ENCODE data around the gene SSTR1.

Gene SSTR1

DNA sequence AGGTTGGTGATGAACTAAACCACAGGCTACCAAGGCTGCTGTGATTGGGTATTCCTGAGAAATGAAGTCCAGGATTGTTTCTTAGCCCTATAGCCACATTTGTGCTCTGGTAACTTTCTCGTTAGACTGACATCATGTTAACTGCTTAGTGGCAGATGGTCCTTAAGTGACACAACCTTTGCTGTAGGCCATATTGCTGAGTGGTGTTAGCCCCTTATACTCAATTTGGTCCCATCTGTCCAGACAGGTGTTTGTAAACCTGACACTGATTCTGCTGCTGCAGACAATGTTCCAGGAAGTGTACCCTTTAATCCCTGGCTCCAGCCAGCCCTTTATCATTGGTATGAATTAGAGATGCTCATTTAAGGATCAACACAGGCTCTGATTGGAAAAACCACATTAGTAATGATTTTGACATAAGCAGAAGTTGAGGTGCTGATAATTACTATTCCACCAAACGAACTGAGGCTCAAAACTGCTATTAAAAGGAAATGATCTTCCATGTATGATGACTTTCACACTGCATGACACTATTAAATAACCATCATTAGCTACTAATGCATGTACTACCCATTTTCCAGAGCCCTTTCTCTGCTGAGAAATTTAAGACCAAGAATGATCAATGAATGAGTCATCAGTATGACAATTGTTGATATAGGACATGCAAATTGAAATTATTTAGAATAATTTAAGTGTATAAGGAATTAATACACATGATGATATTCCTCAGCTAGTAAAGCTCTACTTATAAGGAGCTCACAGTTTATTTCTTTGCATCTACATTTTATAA, 3.6 kb upstream of the SSTR1 start:
- DNase-seq, result no peak

DNA sequence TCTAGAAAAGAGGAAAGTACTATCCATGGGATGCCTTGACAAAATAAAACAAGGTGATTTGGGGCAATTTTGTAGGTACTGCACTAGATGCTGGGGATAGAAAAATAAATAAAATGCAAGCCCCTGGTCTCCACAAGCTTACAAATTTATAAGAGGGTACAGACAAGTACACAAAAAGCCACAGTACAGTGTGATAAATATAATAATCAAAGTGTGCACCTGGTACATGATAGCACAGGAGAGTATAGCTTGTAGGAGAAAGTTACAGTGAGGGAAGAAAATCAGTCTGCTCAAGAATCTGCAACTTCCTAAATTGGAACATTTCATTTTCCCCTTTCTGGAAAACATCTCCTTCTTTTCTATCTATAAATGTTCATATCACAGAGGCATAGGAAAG, 3.0 kb upstream of the SSTR1 start:
- no peak for DNase-seq

DNA sequence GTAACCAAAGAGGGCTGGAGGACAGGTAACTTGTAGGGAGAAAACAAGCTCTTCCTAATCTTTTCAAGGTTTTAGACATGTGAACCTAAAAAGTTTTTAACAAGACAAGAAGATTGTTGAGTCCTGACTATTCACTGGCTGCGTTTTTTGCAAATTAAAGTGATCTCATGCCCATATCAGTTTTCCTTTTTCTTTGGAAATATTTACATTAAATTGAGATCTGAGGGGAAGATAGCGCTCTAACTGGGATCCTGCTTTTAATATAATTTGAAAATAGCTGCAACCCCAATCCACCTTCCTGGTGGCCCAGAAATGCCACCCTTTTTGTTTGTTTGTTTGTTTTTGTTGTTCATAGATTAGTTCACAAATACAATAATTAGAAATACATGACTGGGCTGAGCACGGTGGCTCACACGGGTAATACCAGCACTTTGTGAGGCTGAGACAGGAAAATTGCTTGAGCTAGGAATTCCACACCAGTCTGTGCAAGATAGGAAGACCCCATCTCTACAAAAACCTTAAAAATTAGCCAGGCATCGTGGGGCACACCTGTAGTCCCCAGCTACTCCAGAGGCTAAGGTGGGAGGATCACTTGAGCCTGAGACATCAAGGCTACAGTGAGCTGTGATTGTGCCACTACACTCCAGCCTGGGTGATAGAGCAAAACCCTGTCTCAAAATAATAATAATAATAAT, 2.4 kb upstream of the SSTR1 start:
- DNase-seq, result no peak

DNA sequence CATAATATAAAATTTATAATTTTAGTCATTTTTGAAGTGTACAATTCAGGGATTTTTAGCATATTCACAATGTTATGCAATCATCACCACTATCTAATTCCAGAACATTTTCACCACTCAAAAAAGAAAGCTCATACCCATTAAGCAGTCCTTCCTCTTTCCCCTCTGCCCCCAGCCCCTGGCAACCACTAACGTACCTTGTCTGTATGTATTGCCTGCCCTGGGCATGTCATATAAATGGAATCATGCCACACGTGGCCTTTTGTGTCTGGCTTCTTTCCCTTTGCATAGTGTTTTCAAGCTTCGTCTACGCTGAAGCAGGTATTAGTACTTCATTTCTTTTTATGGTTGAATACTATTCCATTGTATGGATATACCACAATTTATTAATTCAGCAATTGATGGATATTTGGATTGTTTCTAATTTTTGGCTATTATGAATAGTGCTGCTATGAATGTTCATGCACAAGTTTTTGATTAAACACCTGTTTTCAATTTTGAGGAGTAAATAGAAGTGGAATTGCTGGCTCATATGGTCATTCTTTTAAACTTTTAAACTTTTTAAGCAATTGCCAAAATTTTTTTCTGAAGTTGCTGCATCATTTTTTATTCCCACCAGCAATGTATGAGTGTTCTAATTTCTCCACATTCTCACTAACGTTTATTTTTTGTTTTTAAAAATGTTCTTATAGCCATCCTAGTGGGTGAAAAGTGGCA, 1.6 kb upstream of the SSTR1 start:
- DNase-seq, result no peak

DNA sequence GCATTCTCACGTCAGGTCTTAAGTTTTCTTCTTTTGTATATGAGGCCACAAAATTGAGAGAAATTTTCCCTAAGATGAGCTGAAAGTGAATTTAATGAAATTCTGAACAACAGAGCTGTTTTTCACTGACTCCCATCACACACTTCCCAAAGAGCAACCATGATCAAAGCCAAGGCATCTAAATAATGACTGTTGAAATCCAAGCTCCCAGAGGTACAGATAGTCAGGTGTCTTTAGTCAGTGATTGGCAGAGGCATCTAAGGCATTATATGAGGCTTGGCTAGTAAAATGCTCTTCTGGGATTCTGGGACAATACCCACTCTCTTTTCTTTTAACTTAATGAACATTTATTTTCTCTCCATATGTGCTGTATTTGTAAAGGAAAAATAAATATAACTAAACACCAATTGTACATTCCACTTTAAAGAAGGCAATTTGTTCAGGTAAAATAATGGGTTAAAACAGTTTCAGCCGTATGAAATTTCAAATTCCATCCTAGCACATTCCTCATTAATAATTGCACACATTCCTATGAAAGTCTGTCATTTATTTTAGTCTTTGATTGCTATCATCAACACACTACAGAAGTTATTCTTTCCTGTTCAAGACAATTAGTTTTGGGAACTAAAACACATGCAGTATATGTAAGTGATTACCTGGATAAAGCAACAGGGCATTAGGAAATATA, 871 bp upstream of the SSTR1 start:
- DNase-seq, result no peak

DNA sequence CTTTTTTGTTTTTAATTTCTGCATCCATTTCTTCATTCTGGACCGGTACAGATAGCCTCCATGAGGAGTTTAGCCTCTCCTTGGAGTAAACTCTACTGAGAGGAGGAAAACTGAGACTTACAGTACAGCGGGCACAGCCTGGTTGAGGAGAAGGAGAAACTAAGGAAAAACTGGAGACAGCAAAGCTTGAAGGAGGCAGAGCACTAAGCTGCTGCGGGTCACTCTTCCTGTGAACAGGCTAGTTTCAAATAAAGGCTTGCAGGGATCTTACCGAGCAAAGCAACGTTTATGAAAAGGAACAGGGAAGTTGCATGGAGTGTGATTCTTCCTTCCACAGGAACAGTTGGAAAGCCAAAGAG, 348 bp upstream of the SSTR1 start:
- DNase-seq, result no peak

DNA sequence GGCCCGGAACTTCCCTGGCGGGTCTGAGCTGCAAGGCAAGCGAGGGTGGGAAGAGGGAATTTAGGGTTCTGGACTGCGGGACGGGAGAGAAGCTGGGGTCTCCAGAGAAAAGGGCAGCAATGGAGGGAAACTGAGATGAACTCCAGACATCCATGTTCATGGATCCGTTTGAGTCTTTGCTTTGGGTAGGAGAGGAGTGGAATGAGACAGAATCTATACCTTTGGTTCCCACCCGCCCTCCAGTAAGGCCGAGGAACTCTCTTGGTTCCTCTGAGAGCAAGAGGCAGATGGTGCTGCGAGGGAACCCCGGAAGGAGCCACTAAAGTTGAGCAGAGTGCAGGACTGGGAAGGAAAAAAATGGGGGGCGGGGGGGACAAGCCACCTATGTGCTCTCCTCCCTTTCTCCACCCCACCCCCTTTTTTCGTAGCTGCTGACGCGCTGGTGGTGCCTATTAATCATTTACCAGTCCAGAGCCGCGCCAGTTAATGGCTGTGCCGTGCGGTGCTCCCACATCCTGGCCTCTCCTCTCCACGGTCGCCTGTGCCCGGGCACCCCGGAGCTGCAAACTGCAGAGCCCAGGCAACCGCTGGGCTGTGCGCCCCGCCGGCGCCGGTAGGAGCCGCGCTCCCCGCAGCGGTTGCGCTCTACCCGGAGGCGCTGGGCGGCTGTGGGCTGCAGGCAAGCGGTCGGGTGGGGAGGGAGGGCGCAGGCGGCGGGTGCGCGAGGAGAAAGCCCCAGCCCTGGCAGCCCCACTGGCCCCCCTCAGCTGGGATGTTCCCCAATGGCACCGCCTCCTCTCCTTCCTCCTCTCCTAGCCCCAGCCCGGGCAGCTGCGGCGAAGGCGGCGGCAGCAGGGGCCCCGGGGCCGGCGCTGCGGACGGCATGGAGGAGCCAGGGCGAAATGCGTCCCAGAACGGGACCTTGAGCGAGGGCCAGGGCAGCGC, 1.2 kb downstream of the SSTR1 start:
- no peak for DNase-seq

DNA sequence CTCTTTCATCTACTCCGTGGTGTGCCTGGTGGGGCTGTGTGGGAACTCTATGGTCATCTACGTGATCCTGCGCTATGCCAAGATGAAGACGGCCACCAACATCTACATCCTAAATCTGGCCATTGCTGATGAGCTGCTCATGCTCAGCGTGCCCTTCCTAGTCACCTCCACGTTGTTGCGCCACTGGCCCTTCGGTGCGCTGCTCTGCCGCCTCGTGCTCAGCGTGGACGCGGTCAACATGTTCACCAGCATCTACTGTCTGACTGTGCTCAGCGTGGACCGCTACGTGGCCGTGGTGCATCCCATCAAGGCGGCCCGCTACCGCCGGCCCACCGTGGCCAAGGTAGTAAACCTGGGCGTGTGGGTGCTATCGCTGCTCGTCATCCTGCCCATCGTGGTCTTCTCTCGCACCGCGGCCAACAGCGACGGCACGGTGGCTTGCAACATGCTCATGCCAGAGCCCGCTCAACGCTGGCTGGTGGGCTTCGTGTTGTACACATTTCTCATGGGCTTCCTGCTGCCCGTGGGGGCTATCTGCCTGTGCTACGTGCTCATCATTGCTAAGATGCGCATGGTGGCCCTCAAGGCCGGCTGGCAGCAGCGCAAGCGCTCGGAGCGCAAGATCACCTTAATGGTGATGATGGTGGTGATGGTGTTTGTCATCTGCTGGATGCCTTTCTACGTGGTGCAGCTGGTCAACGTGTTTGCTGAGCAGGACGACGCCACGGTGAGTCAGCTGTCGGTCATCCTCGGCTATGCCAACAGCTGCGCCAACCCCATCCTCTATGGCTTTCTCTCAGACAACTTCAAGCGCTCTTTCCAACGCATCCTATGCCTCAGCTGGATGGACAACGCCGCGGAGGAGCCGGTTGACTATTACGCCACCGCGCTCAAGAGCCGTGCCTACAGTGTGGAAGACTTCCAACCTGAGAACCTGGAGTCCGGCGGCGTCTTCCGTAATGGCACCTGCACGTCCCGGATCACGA, 2.2 kb downstream of the SSTR1 start:
- DNase-seq, result no peak

DNA sequence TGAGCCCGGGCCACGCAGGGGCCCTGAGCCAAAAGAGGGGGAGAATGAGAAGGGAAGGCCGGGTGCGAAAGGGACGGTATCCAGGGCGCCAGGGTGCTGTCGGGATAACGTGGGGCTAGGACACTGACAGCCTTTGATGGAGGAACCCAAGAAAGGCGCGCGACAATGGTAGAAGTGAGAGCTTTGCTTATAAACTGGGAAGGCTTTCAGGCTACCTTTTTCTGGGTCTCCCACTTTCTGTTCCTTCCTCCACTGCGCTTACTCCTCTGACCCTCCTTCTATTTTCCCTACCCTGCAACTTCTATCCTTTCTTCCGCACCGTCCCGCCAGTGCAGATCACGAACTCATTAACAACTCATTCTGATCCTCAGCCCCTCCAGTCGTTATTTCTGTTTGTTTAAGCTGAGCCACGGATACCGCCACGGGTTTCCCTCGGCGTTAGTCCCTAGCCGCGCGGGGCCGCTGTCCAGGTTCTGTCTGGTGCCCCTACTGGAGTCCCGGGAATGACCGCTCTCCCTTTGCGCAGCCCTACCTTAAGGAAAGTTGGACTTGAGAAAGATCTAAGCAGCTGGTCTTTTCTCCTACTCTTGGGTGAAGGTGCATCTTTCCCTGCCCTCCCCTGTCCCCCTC, 3.0 kb downstream of the SSTR1 start:
- DNase-seq, result no peak

DNA sequence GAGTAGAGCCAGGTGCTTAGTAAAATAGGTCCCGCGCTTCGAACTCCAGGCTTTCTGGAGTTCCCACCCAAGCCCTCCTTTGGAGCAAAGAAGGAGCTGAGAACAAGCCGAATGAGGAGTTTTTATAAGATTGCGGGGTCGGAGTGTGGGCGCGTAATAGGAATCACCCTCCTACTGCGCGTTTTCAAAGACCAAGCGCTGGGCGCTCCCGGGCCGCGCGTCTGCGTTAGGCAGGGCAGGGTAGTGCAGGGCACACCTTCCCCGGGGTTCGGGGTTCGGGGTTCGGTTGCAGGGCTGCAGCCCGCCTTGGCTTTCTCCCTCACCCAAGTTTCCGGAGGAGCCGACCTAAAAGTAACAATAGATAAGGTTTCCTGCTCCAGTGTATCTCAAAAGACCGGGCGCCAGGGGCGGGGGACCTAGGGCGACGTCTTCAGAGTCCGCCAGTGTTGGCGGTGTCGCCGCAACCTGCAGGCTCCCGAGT, 3.6 kb downstream of the SSTR1 start:
- no peak for DNase-seq

DNA sequence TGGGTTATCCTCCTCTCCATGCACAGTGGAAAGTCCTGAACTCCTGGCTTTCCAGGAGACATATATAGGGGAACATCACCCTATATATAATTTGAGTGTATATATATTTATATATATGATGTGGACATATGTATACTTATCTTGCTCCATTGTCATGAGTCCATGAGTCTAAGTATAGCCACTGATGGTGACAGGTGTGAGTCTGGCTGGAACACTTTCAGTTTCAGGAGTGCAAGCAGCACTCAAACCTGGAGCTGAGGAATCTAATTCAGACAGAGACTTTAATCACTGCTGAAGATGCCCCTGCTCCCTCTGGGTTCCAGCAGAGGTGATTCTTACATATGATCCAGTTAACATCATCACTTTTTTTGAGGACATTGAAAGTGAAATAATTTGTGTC, 4.4 kb downstream of the SSTR1 start:
- no peak for DNase-seq

DNA sequence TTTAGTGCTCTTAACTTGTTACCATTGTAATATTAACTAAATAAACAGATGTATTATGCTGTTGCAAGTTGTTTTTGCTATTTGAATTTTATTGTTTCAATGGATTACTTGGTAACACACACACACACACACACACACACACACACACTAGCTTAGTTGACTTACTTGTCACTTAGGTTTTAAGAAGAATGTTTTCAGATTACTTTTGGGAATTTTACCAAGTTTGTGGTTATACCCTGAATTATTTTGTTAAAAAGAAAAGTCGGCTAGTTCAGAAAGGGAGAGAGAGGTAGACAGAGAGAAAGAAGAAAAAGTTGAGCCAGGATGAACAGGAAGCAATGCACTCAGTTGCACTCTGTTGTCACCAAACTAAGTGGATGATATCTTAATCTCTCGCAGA, 5.3 kb downstream of the SSTR1 start:
- no peak for DNase-seq

DNA sequence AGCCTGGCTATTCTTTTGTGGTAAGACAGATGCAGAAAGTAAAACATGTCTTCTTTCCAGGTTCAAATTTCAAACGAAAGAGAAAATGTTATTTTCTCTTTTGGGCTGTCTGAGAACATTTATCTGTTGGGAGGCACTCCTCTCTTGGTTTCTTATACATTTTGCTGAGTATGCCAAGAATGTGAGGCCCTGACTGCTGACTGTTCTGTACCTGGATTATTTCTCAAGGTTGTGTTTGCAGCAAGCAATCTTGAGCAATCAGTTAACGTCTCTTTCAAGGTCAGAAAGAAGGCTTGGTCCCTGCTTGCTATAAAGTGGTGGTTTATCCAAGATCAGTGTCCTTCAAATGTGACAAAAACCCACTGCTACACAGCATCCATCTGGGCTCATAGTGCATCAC, 9.8 kb downstream of the SSTR1 start:
- no peak for DNase-seq

DNA sequence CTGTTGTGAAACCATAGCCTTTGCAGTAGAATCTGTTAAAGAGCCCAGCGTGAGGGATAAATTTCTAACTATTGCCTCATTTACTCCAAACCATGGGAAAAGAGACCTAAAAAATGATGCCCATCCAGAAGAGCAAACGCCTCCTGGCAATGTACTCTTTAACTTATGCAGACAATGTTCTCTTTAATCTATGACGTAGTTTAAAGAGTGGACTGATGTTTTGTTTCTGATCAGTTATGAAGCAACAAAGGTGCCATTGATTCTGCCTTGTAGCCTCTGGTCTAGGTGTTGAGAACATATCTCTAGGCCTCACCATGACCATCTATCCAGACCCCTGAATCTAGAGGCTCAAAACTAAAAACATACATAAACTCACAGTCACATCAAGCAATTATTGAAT, 13.4 kb downstream of the SSTR1 start:
- DNase-seq, result no peak

DNA sequence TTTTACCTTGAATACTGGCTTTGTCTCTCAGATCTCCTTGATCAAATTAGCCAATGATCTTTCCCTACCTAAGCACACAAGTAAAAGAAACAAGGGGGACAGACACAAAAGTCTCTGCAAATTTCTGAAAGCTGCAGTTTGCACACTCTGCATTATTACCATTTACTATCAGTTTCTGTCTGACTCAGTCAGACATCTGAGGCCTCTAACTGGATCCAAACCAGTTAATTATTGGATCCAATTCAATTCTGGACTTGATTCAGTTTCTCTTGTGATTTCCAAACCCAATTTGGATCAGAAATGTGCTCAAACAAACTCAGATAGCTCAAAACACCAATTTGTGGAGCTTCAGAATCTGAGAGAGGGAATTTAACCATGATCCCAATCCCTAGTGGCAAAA, 16.6 kb downstream of the SSTR1 start:
- DNase-seq, result no peak

DNA sequence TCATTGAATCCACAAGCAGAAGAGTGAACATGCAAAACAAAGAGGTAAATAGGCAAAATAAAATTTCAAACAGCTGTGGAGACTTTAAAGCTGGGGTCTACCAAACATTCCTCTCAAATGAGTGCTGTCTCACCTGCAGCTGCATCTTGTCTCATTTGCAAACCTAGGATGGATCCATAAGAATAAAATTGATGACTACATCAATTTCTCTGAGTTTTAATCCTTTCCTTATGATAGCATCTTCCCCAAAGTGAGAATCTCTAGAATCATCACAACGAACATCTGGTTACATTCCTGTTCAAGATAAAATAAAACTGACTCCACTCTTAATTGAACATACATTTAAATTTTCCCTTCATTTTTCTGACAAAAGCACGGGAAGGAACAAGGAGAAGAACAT, 18.2 kb downstream of the SSTR1 start:
- DNase-seq, result no peak

DNA sequence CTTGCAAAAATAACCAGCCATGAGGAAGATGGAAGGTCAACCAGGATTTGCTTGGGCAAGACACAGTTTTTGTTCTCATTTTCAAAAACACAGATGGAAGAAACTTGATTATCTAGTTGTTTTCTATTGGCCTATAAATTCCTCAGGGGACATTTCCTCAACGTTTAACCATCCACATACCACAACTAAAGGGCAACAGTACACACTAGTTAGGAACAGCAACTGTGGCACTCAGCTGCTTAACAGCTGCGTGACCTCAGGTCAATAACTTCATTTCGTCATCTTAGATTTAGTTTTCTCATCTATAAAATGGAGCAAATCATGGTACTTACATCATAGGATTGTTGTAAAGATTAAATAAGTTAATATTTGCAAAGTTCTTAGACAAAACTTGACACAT, 18.7 kb downstream of the SSTR1 start:
- DNase-seq, result no peak

DNA sequence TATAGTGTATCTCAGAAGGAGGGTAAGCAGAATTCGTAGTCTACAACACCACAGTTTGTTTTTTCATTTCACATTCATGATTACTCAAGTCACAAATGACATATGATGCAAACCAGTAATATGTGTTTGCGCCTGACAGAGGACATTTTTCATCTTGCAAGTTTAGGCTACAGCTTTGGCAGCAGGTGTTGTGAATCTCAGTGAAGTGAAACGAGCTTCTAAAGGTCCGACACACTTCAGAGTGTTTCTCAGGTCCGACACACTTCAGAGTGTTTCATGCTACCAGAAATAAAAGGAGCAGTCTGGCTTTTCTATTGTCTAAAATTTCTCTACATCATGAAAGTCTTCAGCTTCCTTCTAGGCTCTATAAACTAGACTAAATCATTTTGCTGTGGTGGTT, 25.5 kb downstream of the SSTR1 start:
- no peak for DNase-seq

DNA sequence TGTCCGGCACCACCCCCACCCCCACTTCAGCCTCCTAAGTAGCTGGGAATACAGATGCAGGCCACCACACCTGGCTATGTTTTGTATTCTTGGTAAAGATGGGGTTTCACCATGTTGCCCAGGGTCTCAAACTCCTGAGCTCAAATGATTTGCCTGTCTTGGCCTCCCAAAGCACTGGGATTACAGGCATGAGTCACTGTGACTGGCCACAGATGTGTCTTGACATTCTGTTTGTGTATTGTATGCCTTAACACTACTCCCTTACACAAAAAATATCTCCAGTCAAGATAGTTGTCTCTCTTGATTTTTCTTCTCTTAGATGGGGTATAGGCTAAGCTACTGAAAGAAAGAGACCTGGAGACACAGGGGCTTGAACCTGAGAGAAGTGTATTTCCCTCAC, 30.6 kb downstream of the SSTR1 start:
- DNase-seq, result no peak

DNA sequence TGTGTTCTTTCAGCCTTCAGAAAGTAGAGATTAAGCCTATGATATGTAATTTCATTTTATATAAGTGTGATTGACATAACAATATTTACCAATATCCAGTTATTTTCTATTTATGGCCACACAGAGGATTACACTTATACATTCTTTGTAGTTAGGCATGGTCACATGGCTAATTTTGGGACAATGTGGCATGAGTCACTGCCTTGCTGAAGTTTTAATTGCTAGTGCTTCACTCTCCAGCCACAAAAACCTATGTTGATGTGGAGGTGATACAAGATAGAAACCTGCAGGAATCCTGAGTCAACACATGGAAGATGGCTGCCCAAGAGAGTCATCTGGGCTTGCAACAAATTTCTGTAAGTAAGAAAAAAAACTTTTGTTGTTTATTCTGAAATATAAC, 31.2 kb downstream of the SSTR1 start:
- no peak for DNase-seq

Measured in NCI-H1694 treated with DMSO at 0.1 percent for 48 hours (cell line).